GM19240 (cell line): ENCODE data around the gene ISCU.

Experiments
- DNase-seq: peaks from one replicate; pipeline ENCODE4 v3.0.0; 2011; ENCODE audit warnings: low spot score; ENCODE audit not compliant: insufficient read length

ISCU gene

DNA sequence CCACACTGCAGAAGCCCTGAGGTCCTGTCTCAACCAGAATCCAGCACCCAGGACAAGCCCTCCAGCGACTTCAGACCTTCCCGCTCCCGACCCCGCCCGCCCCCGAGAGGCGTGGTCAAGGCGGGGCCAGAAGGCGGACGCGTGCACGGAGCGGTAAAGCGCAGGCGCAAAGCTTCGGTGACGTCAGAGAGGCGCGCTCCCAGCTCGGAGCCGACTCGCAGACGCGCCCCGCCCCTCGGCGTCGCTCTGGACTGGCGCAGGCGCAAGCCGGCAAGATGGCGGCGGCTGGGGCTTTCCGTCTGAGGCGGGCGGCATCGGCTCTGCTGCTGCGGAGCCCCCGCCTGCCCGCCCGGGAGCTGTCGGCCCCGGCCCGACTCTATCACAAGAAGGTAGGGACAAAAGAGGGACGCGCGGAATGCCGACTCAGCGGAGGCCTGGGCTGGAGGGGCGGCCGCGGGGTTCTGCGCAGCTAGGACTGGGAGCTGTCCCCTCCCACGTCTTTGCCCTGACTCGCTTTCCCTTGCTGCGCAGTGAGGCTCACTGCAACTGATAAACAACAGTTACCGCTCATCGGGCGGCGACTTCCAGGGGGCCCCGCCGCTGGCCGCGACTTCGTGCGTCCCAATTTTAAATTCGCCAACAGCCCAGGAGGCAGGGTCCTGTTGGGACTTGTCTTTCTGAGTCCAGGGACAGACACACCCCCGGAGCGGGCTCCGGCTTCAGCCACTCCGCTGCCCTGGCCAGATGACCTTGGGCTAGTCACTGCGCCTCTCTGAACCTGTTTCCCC, at the start of gene ISCU:
Gene ISCU, plus strand, starts transcription at position 249 of the 788 bp plus-strand sequence. Its CDS starts 27 bp downstream, at position 276.
- peak; percentile 47 for DNase-seq

DNA sequence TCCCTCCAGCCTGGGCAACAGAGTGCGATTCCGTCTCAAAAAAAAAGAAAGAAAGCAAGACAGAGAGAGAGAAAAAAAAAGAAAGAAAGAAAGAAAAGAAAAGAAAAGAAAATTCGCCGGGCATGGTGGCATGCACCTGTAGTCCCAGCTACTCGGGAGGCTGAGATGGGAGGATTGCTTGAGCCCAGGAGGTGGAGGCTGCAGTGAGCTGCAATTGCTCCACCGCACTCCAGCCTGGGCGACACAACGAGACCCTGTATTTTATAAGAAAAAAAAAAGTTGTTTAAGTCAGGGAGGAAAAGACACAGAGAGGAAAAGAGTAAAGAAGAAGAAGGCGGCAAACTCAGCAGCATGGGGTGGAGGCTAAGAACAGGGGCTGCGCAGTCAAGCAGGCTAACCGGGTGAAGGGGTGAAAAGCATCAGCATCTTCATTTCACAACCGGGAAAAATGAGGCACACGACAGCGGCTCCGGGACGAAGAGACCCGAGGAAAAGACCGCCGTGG, 47.9 kb upstream of the ISCU start:
- no peak for DNase-seq

DNA sequence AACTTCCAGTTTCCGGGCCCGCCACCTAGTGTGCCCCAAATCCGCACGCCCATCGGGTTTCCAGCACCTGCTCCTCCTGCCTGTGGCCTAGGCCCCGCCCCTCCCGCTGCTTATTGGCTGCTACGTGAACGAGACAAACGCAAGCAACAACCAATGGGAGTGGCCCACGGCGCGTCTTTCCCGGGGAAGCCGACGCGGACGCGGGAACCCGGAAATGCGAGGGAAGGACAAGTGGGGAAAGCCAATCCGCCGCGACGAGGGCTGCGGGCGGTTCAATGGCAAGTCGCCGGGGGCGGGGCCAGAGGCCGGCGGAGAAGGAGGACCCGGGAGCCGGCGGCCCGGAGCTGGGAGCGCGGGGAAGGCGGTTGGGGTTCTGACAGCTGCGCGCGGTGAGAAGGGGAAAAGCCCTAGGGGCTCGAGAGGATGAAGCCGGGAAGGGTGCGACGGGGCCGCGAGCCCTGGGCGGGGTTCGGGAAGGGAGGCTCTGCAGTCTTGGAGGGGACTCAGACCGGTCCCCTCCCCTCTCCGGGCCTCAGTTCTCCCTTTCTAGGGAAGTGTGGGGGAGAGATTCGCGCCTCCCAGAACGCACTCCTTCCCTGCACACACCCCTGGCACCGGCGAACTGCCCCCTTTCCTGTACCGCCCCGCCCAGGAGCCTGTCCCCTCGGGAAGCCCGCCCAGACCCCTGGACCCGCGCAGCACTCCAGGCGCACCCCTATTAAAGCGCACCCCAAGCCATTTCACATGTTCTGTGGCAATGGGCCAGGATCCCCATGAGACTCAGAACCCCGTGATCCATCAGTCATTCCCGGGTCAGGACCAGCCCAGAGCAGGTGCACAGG, 47.2 kb upstream of the ISCU start, which contains the start of gene FICD:
Gene FICD, plus strand, starts transcription at position 305 of the 842 bp plus-strand sequence. CDS start 1,696 bp downstream, outside the sequence.
- DNase-seq = peak; percentile 86

DNA sequence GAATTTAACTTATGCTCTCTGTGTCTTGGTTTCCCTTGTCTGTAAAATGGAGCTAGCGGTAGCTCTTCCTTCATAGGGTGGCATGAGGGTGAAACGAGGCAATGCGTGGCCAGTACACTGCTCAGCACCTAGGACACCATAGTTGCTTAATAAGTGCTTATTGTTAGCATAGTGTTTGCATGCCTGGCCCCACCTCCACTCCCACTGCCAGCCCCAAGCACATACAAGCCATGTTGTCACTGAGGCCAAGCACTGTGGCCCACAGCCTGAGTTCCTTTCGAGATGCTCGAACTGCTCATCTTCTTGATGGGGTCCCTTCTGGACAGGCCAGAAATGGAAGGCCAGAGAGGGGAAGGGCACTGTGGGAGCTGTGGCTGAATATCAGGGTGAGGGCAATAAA, 46.5 kb upstream of the ISCU start:
- no peak for DNase-seq

DNA sequence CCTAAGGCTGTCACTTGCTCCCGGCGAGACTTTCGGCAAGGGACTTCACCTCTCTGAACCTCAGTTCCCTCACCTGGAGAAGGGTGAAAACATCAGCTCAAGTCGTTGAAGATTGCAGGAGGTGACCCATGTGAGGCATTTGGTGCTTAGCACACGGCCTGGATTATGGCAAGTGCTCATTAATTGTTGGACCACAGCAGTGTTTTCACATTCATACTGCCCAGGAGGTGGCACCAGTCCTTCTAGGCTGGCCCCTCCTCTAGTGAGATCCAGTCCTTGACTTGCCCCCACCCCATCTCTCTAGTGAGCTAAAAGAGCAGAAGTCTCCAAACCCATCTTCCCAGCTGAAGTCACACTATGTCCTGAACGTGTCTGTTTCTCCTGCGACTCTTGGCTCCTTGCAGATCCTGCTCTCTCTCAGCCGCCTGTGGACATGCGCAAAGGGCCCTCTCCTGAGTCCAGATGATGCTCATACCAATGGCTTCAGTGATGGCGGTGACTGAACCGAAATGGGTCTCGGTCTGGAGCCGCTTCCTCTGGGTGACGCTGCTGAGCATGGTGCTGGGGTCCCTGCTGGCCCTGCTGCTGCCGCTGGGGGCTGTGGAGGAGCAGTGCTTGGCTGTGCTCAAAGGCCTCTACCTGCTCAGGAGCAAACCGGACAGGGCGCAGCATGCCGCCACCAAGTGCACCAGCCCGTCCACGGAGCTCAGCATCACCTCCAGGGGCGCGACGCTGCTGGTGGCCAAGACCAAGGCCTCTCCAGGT, 45.7 kb upstream of the ISCU start:
- DNase-seq = no peak

DNA sequence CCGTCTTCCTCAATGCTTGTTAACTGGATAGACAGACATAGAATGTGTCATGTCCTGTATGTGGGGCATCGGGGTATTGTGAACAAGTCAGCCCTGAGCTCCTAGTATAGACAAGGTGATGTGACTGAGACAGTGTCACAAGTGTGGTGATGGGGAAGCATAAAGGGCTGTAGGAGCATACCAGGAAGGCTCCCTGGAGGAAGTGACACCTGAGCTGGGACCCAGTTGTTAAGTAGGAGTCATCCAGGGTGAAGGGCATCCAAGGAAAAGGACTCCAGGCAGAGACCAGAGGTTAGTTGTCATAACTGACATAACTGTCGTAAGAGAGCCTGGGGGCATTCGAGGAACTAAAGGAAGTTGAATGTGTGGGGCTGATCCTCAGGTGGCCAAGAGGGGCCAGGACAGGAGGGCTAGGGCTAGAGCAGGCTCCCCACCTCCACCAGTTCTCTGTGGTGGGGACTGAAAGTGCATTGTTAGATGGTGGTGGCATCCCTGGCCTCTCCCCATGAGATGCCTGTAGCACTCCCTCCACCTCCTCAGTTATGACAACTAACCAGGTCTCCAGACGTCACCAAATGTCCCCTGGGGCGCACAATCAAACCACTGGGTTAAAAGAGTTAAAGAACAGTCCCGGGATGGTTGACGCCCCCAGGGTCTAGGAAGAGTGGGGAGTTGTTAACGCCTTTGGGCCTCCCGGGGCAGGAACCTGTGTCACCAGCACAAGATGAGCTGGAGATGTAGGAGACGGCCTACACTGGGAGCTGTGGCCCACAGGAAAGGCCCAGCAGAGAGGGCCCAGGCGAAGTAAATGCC, 44.9 kb upstream of the ISCU start:
- DNase-seq = no peak

DNA sequence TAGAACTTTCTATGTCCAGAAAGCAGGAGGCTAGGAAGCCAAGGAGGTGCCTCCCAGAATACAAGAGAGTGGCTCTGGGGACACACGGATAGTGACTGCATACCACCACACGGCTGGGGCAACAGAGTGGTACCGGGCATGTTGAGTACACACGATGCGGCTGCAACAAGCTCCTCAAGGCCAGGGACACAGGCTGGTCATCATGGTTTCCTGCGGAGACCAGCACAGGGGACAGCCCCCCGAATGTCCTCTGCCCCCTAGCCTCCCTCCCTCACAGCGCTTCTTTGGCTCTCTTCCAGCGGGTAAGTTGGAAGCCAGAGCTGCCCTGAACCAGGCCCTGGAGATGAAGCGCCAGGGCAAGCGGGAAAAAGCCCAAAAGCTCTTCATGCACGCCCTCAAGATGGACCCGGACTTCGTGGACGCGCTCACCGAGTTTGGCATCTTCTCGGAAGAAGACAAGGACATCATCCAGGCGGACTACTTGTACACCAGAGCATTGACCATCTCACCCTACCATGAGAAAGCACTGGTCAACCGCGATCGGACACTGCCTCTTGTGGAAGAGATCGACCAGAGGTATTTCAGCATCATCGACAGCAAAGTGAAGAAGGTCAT, 44.2 kb upstream of the ISCU start:
- no peak for DNase-seq

DNA sequence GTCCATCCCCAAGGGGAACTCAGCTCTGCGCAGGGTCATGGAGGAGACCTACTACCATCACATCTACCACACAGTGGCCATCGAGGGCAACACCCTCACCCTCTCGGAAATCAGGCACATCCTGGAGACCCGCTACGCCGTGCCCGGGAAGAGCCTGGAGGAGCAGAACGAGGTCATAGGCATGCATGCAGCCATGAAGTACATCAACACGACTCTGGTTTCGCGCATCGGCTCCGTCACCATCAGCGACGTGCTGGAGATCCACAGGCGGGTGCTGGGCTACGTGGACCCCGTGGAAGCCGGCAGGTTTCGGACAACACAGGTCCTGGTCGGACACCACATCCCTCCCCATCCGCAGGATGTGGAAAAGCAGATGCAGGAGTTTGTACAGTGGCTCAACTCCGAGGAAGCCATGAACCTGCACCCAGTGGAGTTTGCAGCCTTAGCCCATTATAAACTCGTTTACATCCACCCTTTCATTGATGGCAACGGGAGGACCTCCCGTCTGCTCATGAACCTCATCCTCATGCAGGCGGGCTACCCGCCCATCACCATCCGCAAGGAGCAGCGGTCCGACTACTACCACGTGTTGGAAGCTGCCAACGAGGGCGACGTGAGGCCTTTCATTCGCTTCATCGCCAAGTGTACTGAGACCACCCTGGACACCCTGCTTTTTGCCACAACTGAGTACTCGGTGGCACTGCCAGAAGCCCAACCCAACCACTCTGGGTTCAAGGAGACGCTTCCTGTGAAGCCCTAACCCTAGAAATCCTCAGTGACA, 43.5 kb upstream of the ISCU start:
- no peak for DNase-seq

DNA sequence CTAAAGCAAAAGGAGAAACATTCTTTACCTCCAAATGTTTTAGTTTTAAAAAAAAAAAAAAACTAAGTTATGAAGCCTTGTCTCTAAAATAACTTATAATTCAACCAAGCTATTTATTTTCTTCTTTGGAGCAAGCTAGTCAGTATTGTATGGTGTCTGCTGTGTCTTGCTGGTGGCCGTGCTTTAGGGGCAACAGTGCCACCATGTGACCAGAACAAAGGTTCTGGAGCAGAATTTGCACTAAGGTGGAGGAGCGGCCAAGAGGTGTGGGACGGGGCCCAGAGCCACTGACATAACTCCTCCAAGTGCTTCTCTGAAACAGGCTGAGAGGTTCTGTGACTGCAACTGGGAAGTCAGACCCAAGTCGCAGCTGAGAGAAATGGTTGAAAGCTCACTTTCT, 42.8 kb upstream of the ISCU start:
- DNase-seq = no peak

DNA sequence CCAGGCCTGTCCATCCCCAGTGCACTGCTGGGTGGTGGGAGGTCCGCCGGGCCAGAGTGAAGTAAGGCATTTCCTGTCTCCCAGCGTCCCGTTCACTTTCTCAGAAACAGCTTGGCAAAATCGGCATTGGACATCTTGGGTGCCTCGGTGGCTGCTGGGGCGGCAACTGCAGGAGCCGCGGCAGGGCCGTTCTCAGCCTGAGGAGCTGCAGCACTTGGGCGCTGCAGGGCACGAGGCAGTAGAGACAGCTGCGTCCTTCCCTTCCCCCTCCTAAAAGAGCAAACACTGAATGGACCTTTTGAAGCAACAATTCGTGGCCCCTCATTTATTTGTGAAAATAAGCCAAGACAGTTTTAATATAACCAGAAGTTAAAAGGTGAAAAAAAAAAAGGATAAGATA, 39.0 kb upstream of the ISCU start:
- DNase-seq = no peak

DNA sequence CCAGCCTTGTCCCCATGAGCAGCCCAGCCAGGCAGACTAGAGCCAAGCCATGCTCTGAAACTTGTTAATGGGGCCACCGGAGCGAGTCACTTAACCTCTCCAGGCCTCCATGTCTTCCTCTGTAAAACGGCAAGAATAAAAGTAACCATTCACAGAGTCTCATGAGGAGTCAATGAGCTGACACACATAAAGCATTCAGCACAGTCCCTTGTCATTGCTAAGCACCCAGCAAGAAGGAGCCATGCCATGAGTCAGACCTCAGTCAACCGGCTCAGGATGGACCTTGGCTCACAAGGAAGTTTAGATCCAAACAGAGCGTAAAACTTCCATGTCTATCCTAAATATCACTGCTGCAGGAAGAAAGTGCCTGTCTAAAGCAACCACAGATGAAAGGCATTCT, 36.7 kb upstream of the ISCU start:
- no peak for DNase-seq

DNA sequence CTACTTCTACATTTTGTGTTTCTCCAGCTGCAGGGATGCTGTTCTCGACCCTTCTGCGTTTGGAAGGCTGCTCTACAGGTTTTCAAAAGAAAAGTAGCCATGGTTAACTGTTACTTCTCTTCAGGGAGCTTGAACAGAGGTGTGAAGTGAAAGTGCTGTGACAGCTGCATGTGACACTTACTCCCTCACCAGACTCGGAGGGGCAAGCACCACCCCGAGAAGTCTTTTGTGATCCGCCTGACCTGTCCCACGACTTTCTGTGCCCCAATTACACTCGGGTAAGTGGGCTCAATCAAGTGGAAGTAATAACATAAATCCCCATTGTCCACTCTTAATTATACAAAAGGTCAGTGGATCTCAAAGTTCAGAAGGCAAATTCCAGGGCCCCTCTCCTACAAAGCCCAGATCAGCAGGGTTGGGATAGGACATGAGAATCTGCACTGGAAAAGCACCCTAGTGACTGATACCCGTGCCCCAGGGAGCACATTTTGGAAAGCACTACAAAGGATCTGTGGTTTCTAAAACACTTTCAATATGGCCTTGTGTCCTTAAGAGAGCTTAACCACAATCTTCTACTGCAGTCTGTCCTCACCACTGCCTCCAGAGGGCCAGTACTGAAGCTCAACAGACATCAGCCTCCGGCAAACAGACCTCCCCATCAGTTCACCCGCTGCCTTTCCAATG, 35.8 kb upstream of the ISCU start:
- DNase-seq = no peak

DNA sequence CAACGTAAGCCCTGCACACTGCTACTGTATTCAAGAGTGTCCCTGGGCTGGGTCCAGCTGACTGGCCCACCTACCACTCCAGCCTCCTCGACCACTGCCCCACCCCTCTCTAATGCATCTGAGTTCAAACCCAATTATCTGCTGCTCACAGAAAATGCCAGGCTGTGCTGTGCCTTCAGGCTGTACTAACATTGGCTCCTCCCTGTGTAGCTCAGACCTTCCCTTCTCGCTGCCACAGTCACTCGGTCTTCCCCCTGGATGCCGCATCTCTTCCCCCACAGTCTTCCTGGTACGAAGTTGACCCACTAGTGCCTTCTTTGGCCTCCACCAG, 35.3 kb upstream of the ISCU start:
- no peak for DNase-seq

DNA sequence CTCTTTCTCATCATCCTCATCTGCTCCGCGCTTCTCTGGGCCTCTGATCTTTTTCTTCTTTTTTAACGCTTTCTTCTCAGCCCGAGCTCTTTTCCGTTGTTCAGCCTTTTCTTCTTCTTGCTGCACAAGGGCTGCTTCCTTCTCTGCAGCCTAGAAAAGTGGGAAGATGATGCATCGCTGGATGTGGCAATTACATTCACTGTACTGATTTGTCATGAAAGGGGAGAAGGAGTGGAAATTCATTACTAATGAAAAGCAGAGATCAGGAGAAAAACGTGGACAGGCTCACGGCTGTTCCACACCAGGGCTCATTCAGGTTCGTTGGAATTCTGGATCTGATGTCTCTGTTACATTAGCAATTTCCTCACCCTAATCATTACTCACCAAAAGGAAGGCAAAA, 32.2 kb upstream of the ISCU start:
- DNase-seq = no peak

DNA sequence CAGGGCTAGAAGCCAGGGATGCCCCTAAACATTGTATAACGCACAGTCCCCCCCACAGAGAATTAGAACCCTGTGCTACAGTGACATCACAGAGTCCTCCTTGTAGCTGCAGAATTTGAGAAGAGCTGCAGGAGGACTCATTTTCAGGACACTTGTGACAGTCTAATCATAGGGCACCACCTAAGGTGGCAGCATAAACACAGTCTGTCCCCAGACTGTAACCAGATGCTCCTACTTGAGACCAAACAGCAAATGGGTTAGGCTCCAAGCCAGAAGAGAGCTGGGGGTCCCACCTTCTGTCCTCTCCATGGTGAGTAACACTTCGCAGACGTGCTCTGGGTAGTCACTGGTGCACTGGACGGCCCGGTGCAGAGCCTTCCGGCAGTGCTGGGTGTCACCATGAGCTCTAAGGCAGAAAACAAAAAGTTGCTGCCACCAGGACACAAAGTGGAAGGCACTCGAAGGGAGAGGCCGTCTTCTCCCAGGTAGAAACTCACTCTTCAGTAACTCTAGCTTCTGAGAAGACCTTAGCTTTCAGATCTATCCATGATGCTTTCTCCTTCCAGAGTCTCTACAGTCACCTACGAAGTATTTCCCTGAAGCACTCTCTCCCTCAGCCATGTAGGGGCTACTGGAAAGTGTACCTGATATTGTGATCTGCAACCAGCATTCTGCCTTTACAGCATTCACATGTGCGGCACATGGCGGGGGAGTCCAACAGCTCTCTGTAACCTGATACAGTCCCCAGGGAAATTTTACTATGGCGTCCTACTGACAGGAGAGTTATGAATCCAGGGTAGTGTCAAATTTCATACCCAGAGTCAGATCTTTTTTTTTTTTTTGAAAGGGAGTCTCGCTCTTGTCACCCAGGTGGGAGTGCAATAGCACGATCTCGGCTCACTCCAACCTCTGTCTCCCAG, 30.2 kb upstream of the ISCU start:
- no peak for DNase-seq

DNA sequence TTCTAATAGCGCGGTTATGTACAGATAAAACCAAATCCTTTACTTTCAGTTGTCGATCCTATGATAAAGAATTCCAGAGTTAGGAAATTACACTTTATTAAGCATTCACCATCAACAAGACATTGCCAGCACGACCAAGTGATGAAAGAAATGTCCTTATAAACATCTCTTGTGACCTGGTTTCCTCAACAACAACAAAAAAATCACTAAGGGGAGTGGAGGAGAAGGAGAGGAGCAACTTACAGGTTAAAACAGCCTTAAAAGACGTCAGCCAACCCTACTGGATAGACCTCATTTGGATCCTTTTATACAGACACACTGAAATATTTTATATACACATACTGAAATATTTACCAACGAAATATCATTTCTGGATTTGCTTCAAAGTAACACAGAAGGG, 24.2 kb upstream of the ISCU start:
- no peak for DNase-seq

DNA sequence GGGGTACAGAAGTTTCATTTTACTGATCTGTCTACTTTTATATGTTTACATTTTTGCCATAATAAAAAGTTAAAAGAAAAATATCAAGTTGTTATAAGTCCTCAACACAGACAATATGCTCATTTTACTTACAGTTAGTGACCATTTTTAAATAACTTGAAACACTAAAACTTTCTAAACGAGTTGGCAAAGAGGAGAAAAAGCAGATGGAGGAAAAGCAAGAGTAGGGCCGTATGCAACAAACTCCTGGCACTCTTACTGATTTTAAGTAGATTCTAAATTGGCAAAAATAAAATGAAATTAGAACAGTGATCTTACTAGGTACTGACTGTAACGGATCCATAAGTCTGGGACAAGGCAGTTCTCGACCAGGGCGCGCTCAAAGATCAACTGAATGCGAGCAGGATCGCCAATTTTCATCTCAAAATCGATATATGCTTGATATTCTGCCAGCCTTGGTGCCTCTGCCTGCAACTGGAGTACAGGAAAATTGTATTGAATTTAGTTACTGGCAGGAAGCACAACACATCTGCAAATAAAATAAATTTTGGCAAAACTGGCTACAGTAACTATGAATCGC, 23.7 kb upstream of the ISCU start:
- DNase-seq = no peak

DNA sequence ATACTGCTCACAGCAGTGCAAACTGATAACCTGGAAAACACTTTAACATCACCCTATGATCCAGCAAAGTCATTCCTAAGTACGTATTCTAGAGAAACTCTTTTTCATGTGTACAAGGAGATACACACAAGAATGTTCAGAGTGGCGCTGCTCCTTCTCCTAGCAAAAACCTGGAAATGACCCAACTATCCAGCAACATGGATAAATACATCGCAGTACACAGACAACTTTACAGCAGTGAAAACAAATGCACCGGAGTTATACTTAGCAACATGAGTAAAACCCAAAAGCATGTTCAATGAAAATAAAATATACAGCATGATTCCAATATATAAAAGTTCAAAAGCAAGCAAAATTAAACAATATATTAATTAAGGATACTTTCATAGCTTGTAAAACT, 20.1 kb upstream of the ISCU start:
- no peak for DNase-seq
